COLO668 (cell line): ENCODE measurements around the gene LENG8.
"Not testable (repeated sequence)": the region's sequence is repeated elsewhere in the genome, so short reads cannot be mapped to it uniquely, and the experiment has no call there.

Source experiments
- DNase-seq: peaks from one replicate; lab custom pipeline; 2025; ENCODE audit not compliant: unreplicated experiment; lab: John Stamatoyannopoulos, UW

Gene LENG8

DNA sequence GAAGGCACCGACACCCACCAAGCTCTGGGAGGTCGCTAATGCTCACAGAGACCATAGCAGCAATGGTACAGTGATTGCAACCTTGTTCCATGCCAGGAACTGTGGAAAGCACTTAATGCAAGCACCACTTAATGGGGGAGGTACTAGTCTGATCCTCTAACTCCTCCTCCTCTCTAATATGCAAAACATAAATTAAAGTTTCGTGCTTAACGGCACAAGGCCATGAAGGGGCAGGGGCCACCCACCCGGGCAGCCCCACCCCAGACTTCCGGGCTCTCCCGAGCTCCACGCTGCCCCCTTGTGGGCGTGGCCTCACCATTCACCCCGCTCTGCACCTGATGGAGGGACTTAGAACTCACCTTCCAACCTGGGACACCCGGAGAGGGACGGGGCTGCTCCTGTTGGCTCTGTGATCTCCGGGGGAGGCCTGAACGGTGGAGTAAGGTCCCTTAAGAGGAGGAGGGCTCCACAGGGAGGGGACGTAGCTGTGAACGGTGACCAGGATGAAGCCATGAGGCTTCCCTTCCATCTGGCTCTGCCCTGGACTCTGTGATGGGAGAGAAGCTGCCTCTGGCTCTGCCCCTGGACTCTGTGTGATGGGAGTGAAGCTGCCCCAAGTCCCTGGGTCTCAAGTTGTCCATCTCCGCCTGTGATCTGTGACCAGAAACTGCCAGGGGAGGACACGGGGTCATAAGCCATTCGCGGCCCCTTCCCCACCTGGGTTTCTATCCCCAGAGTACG, 60.4 kb downstream of the LENG8 start:
- DNase-seq = not testable (repeated sequence)
